ENCODE measurements around the gene AGER. TPM values are rescaled to one million over a fixed set of nuclear protein-coding genes. Genes with fewer than 3 reads are reported as not detected.

The AGER gene
- total and polyA plus RNA-seq, 7 donors, result 1.9 to 10.6 (median 5.3) TPM; not detected in 1

DNA sequence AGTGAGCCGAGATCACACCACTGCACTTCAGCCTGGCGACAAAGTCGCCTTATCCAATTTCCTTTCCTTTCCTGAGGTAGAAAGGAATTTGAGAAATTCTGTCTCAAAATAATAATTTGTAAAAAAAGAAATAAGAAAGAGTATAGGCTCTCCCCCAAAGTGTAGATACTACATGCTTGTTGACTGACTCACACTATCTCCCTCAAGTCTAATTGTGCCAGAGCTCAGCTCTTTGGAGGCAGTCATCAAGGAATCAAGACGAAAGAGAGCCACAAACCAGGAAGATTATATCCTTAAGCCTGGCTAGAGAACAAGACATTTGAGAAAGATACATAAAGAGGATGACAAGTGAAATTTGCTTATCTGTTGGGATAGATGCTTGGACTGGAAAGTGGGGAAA, 50.3 kb downstream of the AGER start:
- WGBS, 2 donors, result 83 to 89% methylated on average over 4 of the region's 4 CpGs
- H3K27me3 ChIP-seq, result no peaks in the 10 kb centered on the region
- intact Hi-C loops (cut with DNase I), result no loop called here
- no peak for TF ChIP-seq POLR2AphosphoS5 (IDR thresholded peaks at IDR 0.05)
- no peak for TF ChIP-seq POLR2A (IDR thresholded peaks at IDR 0.05)
- TF ChIP-seq, protein P1, sequence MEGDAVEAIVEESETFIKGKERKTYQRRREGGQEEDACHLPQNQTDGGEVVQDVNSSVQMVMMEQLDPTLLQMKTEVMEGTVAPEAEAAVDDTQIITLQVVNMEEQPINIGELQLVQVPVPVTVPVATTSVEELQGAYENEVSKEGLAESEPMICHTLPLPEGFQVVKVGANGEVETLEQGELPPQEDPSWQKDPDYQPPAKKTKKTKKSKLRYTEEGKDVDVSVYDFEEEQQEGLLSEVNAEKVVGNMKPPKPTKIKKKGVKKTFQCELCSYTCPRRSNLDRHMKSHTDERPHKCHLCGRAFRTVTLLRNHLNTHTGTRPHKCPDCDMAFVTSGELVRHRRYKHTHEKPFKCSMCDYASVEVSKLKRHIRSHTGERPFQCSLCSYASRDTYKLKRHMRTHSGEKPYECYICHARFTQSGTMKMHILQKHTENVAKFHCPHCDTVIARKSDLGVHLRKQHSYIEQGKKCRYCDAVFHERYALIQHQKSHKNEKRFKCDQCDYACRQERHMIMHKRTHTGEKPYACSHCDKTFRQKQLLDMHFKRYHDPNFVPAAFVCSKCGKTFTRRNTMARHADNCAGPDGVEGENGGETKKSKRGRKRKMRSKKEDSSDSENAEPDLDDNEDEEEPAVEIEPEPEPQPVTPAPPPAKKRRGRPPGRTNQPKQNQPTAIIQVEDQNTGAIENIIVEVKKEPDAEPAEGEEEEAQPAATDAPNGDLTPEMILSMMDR (IDR thresholded peaks at IDR 0.05), result no peak
- TF ChIP-seq EP300 (IDR thresholded peaks at IDR 0.05), result no peak
- no peak overlapping the region for H3K27ac ChIP-seq
- H3K4me1 ChIP-seq, result peaks cover 0 to 13% (median 11%) of the 10 kb centered on the region in 4 donors
- no peaks in the 10 kb centered on the region for H3K9me3 ChIP-seq
- no peaks in the 10 kb centered on the region for H3K36me3 ChIP-seq
- DNase-seq, result no peak
- H3K4me3 ChIP-seq, result no peak overlapping the region

DNA sequence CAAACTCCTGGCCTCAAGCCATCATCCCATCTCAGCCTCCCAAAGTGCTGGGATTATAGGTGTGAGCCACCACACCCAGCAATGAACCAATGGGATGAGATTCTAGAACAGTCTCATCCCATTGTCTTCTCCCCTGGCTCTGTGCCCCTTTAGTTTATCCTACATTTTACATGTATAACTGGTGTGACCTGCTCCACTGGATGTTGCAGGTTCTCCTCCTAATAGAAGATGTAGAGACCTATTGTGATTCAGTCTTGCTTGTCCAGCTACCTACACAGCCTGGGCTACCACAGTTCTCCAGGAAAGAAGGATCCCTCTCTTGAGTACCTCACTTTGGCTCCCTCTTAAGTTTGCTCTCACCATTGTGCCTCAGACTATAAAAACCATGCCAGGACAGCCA, 51.9 kb downstream of the AGER start:
- Histone ChIP-seq H3K36me3 (no peaks in the 10 kb centered on the region), H3K27ac (no peak overlapping the region), H3K27me3 (no peaks in the 10 kb centered on the region), H3K4me3 (no peak overlapping the region), H3K9me3 (no peaks in the 10 kb centered on the region), H3K4me1 (peaks cover 0 to 25% (median 20%) of the 10 kb centered on the region in 4 donors)
- intact Hi-C loops (cut with DNase I), result no loop called here
- no peak for DNase-seq
- TF ChIP-seq POLR2A (IDR thresholded peaks at IDR 0.05), result no peak
- no peak for TF ChIP-seq POLR2AphosphoS5 (IDR thresholded peaks at IDR 0.05)
- TF ChIP-seq, protein P1 (IDR thresholded peaks at IDR 0.05), result no peak
- TF ChIP-seq EP300 (IDR thresholded peaks at IDR 0.05), result no peak

DNA sequence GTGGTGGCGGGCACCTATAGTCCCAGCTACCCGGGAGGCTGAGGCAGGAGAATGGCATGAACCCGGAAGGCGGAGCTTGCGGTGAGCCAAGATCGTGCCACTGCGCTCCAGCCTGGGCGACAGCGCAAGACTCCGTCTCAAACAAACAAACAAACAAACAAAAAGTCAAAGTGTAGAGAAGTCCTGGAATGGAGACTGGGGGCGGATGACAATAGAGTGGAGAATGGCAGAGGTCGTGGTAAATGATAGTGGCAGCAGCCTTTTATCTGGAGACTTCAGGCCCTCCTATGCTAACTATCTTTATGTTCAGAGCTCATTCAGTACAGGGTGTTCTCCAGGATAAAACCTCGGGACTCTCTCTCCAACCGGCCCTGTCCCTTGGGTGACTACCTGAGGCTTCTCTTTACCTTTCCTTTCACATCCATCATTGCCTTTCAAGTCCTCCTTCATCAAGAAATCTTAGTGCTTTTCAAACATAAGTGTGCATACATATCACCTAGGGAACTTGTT, 52.6 kb downstream of the AGER start:
- H3K9me3 ChIP-seq, result no peaks in the 10 kb centered on the region
- TF ChIP-seq, protein P1 (IDR thresholded peaks at IDR 0.05), result no peak
- TF ChIP-seq POLR2AphosphoS5 (IDR thresholded peaks at IDR 0.05) (no peak), POLR2A (IDR thresholded peaks at IDR 0.05) (no peak), EP300 (IDR thresholded peaks at IDR 0.05) (no peak)
- peak; percentile 28 for DNase-seq
- H3K4me3 ChIP-seq, result no peak overlapping the region
- intact Hi-C loops (cut with DNase I), result loop anchor here (1.0 kb wide), 1 partner anchor 17 kb away; no protein-coding TSS in a partner anchor
- H3K27ac ChIP-seq, result no peak overlapping the region
- no peaks in the 10 kb centered on the region for H3K27me3 ChIP-seq
- 89 to 94% methylated on average over 14 of the region's 14 CpGs for WGBS, 2 donors
- H3K36me3 ChIP-seq, result peaks cover 0 to 4% (median 0%) of the 10 kb centered on the region in 4 donors
- H3K4me1 ChIP-seq, result peaks cover 0 to 31% (median 26%) of the 10 kb centered on the region in 4 donors

Small RNAs within 50 kb of the gene (small RNA-seq; reads per million reads assigned to genes)
- gene AL662884.1, result 0 reads per million in 3 donors
- 0 to 0.86 (median 0.06) reads per million in 3 donors for gene MIR6833

Other genes starting within 250 kb of the AGER start
- gene CFB, start 238.2 kb downstream of the AGER start, total RNA-seq, result 10 to 100 TPM; 14.3 to 40.0 (median 28.7) TPM
- gene CFB, start 238.2 kb downstream of the AGER start, polyA plus RNA-seq, result 100 to 1,000 TPM in 1 of 3 donors, 1 to 10 TPM in 2; 3.6 to 118 (median 9.5) TPM
- gene NELFE, start 225.3 kb downstream of the AGER start, total RNA-seq, result 10 to 100 TPM; 60.1 to 96.9 (median 75.8) TPM
- gene NELFE, start 225.3 kb downstream of the AGER start, polyA plus RNA-seq, result 10 to 100 TPM; 52.5 to 73.5 (median 58.9) TPM
- gene SKIC2, start 225.1 kb downstream of the AGER start, total RNA-seq, result 10 to 100 TPM; 22.1 to 73.4 (median 33.4) TPM
- 10 to 100 TPM; 25.0 to 68.2 (median 30.6) TPM for gene SKIC2, start 225.1 kb downstream of the AGER start, polyA plus RNA-seq
- gene DXO, start 212.1 kb downstream of the AGER start, total RNA-seq, result 10 to 100 TPM; 11.4 to 22.7 (median 18.3) TPM
- 10 to 100 TPM in 1 of 3 donors, 1 to 10 TPM in 2; 8.4 to 17.3 (median 9.9) TPM for gene DXO, start 212.1 kb downstream of the AGER start, polyA plus RNA-seq
- 100 to 1,000 TPM in 3 of 4 donors, 10 to 100 TPM in 1; 46.7 to 254 (median 179) TPM for gene C4A, start 202.2 kb downstream of the AGER start, total RNA-seq
- gene C4A, start 202.2 kb downstream of the AGER start, polyA plus RNA-seq, result 10 to 100 TPM in 1 of 3 donors, 1 to 10 TPM in 2; 2.3 to 63.4 (median 3.0) TPM
- 100 to 1,000 TPM in 2 of 4 donors, 10 to 100 TPM in 2; 74.2 to 291 (median 155) TPM for gene C4B, start 169.5 kb downstream of the AGER start, total RNA-seq
- gene C4B, start 169.5 kb downstream of the AGER start, polyA plus RNA-seq, result 10 to 100 TPM in 1 of 3 donors, 1 to 10 TPM in 2; 3.2 to 64.7 (median 4.2) TPM
- gene CYP21A2, start 145.8 kb downstream of the AGER start, total RNA-seq, result 1 to 10 TPM; 1.1 to 4.9 (median 3.2) TPM
- gene CYP21A2, start 145.8 kb downstream of the AGER start, polyA plus RNA-seq, result 1 to 10 TPM in 1 of 3 donors, under 1 TPM in 1, not detected in 1; 0.57 to 1.2 TPM
- 100 to 1,000 TPM in 3 of 4 donors, 10 to 100 TPM in 1; 66.0 to 224 (median 116) TPM for gene TNXB, start 74.9 kb downstream of the AGER start, total RNA-seq
- gene TNXB, start 74.9 kb downstream of the AGER start, polyA plus RNA-seq, result 10 to 100 TPM in 1 of 3 donors, 1 to 10 TPM in 2; 1.4 to 16.4 (median 7.2) TPM
- 10 to 100 TPM; 24.5 to 73.4 (median 24.8) TPM for gene ATF6B, start 56.0 kb downstream of the AGER start, total RNA-seq
- gene ATF6B, start 56.0 kb downstream of the AGER start, polyA plus RNA-seq, result 10 to 100 TPM; 10.9 to 93.6 (median 14.4) TPM
- gene FKBPL, start 54.0 kb downstream of the AGER start, total RNA-seq, result 1 to 10 TPM; 2.1 to 5.5 (median 4.2) TPM
- gene FKBPL, start 54.0 kb downstream of the AGER start, polyA plus RNA-seq, result 10 to 100 TPM in 1 of 3 donors, 1 to 10 TPM in 2; 4.9 to 10.4 (median 6.0) TPM
- 1 to 10 TPM; 1.8 to 6.1 (median 3.1) TPM for gene PRRT1, start 32.3 kb downstream of the AGER start, total RNA-seq
- 1 to 10 TPM in 2 of 3 donors, under 1 TPM in 1; 0.46 to 3.3 (median 1.8) TPM for gene PRRT1, start 32.3 kb downstream of the AGER start, polyA plus RNA-seq
- gene PPT2, start 30.1 kb downstream of the AGER start, total RNA-seq, result 100 to 1,000 TPM in 2 of 4 donors, 10 to 100 TPM in 2; 15.5 to 126 (median 62.7) TPM
- 10 to 100 TPM in 1 of 3 donors, 1 to 10 TPM in 2; 3.0 to 13.0 (median 5.4) TPM for gene PPT2, start 30.1 kb downstream of the AGER start, polyA plus RNA-seq
- 10 to 100 TPM in 3 of 4 donors, 1 to 10 TPM in 1; 8.1 to 24.4 (median 14.3) TPM for gene EGFL8, start 19.7 kb downstream of the AGER start, total RNA-seq
- gene EGFL8, start 19.7 kb downstream of the AGER start, polyA plus RNA-seq, result 10 to 100 TPM in 2 of 3 donors, 1 to 10 TPM in 1; 2.3 to 15.1 (median 13.8) TPM
- 10 to 100 TPM; 32.4 to 45.7 (median 36.5) TPM for gene AGPAT1, start 8.2 kb downstream of the AGER start, total RNA-seq
- 10 to 100 TPM; 36.6 to 54.2 (median 37.9) TPM for gene AGPAT1, start 8.2 kb downstream of the AGER start, polyA plus RNA-seq
- 100 to 1,000 TPM in 2 of 4 donors, 10 to 100 TPM in 2; 61.5 to 118 (median 95.1) TPM for gene RNF5, start 5.8 kb downstream of the AGER start, total RNA-seq
- gene RNF5, start 5.8 kb downstream of the AGER start, polyA plus RNA-seq, result 100 to 1,000 TPM in 2 of 3 donors, 10 to 100 TPM in 1; 95.2 to 220 (median 189) TPM
- 10 to 100 TPM; 53.6 to 67.7 (median 57.0) TPM for gene PBX2, start 5.9 kb upstream of the AGER start, total RNA-seq
- 10 to 100 TPM; 16.6 to 55.2 (median 19.8) TPM for gene PBX2, start 5.9 kb upstream of the AGER start, polyA plus RNA-seq
- gene GPSM3, start 8.4 kb upstream of the AGER start, total RNA-seq, result 10 to 100 TPM in 3 of 4 donors, 1 to 10 TPM in 1; 5.0 to 13.3 (median 10.4) TPM
- 10 to 100 TPM; 15.5 to 56.2 (median 15.6) TPM for gene GPSM3, start 8.4 kb upstream of the AGER start, polyA plus RNA-seq
- gene NOTCH4, start 39.8 kb upstream of the AGER start, total RNA-seq, result 10 to 100 TPM in 1 of 4 donors, 1 to 10 TPM in 3; 5.4 to 23.0 (median 6.3) TPM
- gene NOTCH4, start 39.8 kb upstream of the AGER start, polyA plus RNA-seq, result 1 to 10 TPM; 1.2 to 9.9 (median 1.8) TPM
- not detected for gene TSBP1, start 187.7 kb upstream of the AGER start, total RNA-seq
- not detected for gene TSBP1, start 187.7 kb upstream of the AGER start, polyA plus RNA-seq
- gene BTNL2, start 222.9 kb upstream of the AGER start, total RNA-seq, result not detected
- not detected for gene BTNL2, start 222.9 kb upstream of the AGER start, polyA plus RNA-seq

Data from sigmoid colon (tissue), 7 donors.